Osteocyte (in vitro differentiated cells): ENCODE results near the gene PTPRD. TPM values are rescaled to one million over a fixed set of nuclear protein-coding genes. Genes with fewer than 3 reads are reported as not detected.

Experiments used
- DNase-seq: peaks from one replicate; pipeline ENCODE4 v3.0.0; 2021; ENCODE audit warnings: mixed read lengths; ENCODE audit not compliant: unreplicated experiment; ENCODE audit errors: extremely low spot score
- H3K27ac Mint-ChIP-seq: one replicate; pipeline ENCODE4 v1.8.0; 2021; ENCODE audit warnings: mild to moderate bottlenecking, mixed read lengths; ENCODE audit not compliant: unreplicated experiment
- H3K27me3 Mint-ChIP-seq: one replicate; pipeline ENCODE4 v1.8.0; 2021; ENCODE audit warnings: mixed read lengths; ENCODE audit not compliant: unreplicated experiment
- H3K36me3 Mint-ChIP-seq: one replicate; pipeline ENCODE4 v1.8.0; 2021; ENCODE audit warnings: mixed read lengths; ENCODE audit not compliant: unreplicated experiment
- H3K4me1 Mint-ChIP-seq: one replicate; pipeline ENCODE4 v1.8.0; 2021; ENCODE audit warnings: mixed read lengths; ENCODE audit not compliant: unreplicated experiment
- H3K4me3 Mint-ChIP-seq: one replicate; pipeline ENCODE4 v1.8.0; 2021; ENCODE audit warnings: mild to moderate bottlenecking, moderate library complexity, mixed read lengths; ENCODE audit not compliant: unreplicated experiment
- H3K9me3 Mint-ChIP-seq: one replicate; pipeline ENCODE4 v1.8.0; 2021; ENCODE audit warnings: mixed read lengths; ENCODE audit not compliant: unreplicated experiment
- total RNA-seq: library from RNA; stranded (reverse); gene quantifications from 2 replicates; pipeline ENCODE4 v1.2.1, GENCODE V29; 2021
- TF ChIP-seq, protein P1 (sequence below): fragments of 200-600 bp; sonication (generic); IDR thresholded peaks from 2 replicates; pipeline ENCODE4 v1.5.0; 2021; ENCODE audit warnings: antibody characterized with exemption, mild to moderate bottlenecking, moderate library complexity

PTPRD gene
- total RNA-seq, 1 donor from 2014 or later, result 5.4 TPM

DNA sequence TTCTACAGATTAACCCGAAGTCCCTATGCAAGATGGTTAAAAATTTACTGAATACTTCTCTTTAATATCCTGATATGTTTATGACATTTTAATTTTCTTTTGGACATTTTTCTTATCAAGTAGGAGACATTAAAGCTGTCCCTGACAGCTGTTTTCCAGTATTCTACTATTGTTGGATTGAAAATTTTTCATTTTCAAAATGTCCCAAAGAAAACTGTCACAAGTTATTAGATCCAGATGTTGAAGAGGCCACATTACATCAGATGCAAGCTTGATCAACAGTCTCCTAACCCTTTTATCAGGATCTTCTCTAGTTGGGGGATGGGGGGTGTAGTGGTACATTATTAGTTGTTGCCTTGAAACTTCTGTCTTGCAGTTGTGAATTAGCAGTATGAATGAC, 1410.5 kb downstream of the PTPRD start:
- no peak overlapping the region for H3K4me3 Mint-ChIP-seq
- H3K9me3 Mint-ChIP-seq, result peaks cover 5% of the 10 kb centered on the region
- no peak for DNase-seq
- H3K27me3 Mint-ChIP-seq, result no peaks in the 10 kb centered on the region
- no peak overlapping the region for H3K27ac Mint-ChIP-seq
- TF ChIP-seq, protein P1, sequence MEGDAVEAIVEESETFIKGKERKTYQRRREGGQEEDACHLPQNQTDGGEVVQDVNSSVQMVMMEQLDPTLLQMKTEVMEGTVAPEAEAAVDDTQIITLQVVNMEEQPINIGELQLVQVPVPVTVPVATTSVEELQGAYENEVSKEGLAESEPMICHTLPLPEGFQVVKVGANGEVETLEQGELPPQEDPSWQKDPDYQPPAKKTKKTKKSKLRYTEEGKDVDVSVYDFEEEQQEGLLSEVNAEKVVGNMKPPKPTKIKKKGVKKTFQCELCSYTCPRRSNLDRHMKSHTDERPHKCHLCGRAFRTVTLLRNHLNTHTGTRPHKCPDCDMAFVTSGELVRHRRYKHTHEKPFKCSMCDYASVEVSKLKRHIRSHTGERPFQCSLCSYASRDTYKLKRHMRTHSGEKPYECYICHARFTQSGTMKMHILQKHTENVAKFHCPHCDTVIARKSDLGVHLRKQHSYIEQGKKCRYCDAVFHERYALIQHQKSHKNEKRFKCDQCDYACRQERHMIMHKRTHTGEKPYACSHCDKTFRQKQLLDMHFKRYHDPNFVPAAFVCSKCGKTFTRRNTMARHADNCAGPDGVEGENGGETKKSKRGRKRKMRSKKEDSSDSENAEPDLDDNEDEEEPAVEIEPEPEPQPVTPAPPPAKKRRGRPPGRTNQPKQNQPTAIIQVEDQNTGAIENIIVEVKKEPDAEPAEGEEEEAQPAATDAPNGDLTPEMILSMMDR, result no peak
- H3K4me1 Mint-ChIP-seq, result no peaks in the 10 kb centered on the region
- H3K36me3 Mint-ChIP-seq, result no peaks in the 10 kb centered on the region

DNA sequence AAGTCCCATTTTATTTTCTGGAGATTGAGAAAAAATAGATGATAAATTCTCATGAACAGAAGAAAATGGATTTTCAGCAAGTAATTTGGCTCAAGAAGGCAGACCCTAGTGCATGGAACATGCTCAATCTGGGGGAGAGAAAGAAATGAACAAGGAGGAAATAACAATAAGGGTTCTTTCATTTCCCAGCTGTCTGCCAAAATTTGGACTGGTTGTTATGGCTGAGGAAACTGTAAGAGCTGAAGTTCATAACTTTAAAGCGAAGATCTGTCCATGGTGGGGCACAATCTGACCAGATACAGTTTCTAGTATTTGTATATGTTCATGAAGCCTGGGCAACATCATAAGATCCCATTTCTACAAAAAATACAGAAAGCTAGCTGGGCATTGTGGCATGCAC, 1426.7 kb downstream of the PTPRD start:
- Mint-ChIP-seq H3K4me3 (no peak overlapping the region), H3K27me3 (no peaks in the 10 kb centered on the region), H3K36me3 (no peaks in the 10 kb centered on the region), H3K27ac (no peak overlapping the region), H3K9me3 (no peaks in the 10 kb centered on the region), H3K4me1 (no peaks in the 10 kb centered on the region)
- no peak for DNase-seq
- TF ChIP-seq, protein P1, result no peak

DNA sequence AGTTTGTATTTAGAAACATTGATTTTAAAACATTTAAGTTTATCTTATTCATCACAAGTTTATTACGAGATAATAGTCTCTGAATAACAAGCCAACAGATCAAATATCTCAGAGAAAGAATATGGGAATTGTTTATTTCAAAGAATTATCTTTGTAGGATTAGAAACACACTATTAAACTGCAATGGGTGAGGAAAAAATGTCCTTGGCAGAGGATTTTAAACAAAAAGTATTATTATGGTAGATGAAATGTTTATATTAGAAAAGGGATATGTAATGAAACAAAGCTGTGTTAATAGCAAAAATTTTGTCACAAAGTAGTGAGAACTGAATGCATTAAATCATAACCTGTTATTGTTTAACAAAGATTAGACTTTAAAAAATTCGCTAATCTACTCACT, 1430.4 kb downstream of the PTPRD start:
- H3K27ac Mint-ChIP-seq, result no peak overlapping the region
- DNase-seq, result no peak
- H3K4me3 Mint-ChIP-seq, result no peak overlapping the region
- no peaks in the 10 kb centered on the region for H3K36me3 Mint-ChIP-seq
- H3K27me3 Mint-ChIP-seq, result no peaks in the 10 kb centered on the region
- no peaks in the 10 kb centered on the region for H3K9me3 Mint-ChIP-seq
- TF ChIP-seq, protein P1, result no peak
- H3K4me1 Mint-ChIP-seq, result no peaks in the 10 kb centered on the region

DNA sequence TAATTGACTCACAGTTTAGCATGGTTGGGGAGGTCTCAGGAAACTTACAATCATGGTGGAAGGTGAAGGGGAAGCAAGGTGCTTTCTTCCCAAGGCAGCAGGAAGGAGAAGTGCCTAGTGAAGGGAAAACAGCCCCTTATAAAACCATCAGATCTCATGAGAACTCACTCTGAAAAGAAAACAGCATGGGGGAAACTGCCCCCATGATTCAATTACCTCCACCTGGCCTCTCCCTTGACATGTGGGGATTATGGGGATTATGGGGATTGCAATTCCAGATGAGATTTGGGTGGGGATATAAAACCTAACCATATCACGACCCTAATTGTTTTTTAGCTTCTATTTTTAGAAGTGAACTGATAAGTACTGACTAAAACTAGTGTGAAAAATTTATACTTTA, 1435.7 kb downstream of the PTPRD start:
- Mint-ChIP-seq H3K36me3 (no peaks in the 10 kb centered on the region), H3K27ac (no peak overlapping the region), H3K4me3 (no peak overlapping the region), H3K4me1 (no peaks in the 10 kb centered on the region), H3K9me3 (no peaks in the 10 kb centered on the region), H3K27me3 (no peaks in the 10 kb centered on the region)
- no peak for DNase-seq
- TF ChIP-seq, protein P1, result no peak

DNA sequence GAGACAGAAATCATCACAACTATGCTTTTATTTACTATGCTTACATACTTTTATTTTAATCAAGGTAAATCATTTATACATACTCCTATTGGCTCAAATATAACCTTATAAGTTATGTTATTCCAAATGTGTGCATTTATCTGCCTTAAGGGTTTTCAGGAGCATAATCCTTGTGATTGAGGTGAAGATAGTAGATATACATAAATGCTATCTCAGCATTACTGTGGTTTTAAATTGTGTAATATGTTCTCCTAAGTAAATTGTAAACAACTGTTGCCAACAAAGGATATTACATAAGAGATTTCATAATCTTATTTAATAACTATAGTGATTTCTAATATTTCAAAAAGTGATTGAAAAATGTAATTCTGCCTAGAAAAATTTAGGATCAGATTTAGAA, 1438.4 kb downstream of the PTPRD start:
- Mint-ChIP-seq H3K4me1 (no peaks in the 10 kb centered on the region), H3K4me3 (no peak overlapping the region), H3K27ac (no peak overlapping the region), H3K9me3 (no peaks in the 10 kb centered on the region), H3K36me3 (no peaks in the 10 kb centered on the region), H3K27me3 (no peaks in the 10 kb centered on the region)
- no peak for DNase-seq
- TF ChIP-seq, protein P1, result no peak
